ENCODE measurements around the gene LPCAT1.

DNA sequence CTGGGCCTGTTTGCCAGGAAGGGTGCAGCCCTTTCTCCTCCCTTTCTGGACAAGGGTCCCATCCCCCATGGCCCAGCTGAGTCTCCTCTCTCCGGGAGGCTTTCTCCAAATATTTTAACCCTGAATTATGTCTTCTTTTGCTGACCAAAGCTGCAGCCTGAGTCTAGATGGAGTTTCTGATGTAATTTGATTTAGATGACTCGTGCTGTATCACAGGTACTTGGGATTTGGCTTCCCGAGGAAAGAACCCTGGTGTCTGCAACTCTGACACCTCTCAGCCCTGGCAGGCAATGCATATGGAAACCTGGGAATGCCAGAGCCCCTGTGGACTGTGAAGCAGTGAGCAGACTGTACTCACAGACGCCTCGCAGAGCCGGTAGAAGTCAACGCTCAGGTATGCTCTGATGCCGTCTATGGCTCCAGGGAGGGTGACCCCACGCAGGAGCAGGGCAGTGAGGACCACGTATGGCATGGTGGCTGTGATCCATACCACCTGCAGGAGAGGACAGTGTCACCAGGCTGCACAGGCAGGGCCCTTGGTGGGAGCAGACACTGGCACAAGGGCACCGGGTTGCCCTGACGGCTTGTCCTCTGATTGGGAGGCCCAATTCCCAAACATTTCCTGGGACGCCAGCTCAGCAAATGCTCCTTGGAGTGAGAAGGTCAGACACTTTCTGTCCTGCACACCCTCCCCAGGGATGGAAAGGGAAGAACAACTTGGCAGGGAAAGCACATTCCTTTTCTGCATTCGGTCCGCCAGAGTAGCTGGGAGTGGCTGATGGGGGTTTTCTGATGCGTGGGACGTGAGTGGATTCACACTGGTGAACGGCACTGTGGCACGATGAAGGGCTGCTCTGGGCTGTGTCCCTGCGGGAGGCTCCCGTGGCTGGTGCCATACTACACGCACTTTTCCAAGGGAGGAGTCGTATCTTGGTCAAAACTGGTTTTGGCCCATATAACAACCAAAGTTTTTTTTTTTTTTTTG, 103.3 kb downstream of the LPCAT1 start:
- TF ChIP-seq CTCF (IDR thresholded peaks at IDR 0.05; ENCODE audit: extremely low read depth in 1 of 2, insufficient read depth in 1 of 2, low read depth in 1 of 2, low read length in 2 of 2) (no peak), POLR2A (IDR thresholded peaks at IDR 0.05; ENCODE audit: low read depth, low read length) (no peak), MAX (IDR thresholded peaks at IDR 0.05; ENCODE audit: insufficient read depth, insufficient read length) (no peak), POLR2AphosphoS5 (IDR thresholded peaks at IDR 0.05; ENCODE audit: insufficient read depth, low read depth, low read length) (no peak), EZH2 (IDR thresholded peaks at IDR 0.05; ENCODE audit: borderline replicate concordance, low read depth, low read length, severe bottlenecking) (no peak)
